Astrocyte (in vitro differentiated cells and primary cell): ENCODE results near the gene THADA. TPM values are rescaled to one million over a fixed set of nuclear protein-coding genes. Genes with fewer than 3 reads are reported as not detected.
A peak's percentile ranks its signal among the peaks of the same experiment; 100 is the strongest.

Source experiments
- DNase-seq: peaks from one replicate; pipeline ENCODE4 v3.0.0-alpha.2; 2010; ENCODE audit warnings: low read depth
- FAIRE-seq: peaks from 2 replicates; lab custom pipeline; 2011; peaks lifted over from hg19 to GRCh38; lab: Jason Lieb, UNC
- H2AFZ ChIP-seq: 2 replicates; pipeline ENCODE4 v1.6.0; 2012; ENCODE audit warnings: low read depth, low read length, inconsistent platforms
- H3K27ac ChIP-seq: 2 replicates; pipeline ENCODE4 v1.5.1; 2011; ENCODE audit warnings: low read depth, low read length, inconsistent platforms
- H3K27me3 ChIP-seq: 2 replicates; pipeline ENCODE4 v1.6.0; 2011; ENCODE audit warnings: low read length, inconsistent platforms; ENCODE audit not compliant: insufficient read depth
- H3K36me3 ChIP-seq: 2 replicates; pipeline ENCODE4 v1.5.1; 2011; ENCODE audit warnings: low read length, inconsistent platforms; ENCODE audit not compliant: insufficient read depth
- H3K4me1 ChIP-seq: 2 replicates; pipeline ENCODE4 v1.5.1; 2011; ENCODE audit warnings: low read length, inconsistent platforms; ENCODE audit not compliant: insufficient read depth
- H3K4me2 ChIP-seq: 2 replicates; pipeline ENCODE4 v1.6.0; 2012; ENCODE audit warnings: low read length, inconsistent platforms
- H3K4me3 ChIP-seq: 2 replicates; pipeline ENCODE4 v1.5.1; 2011; ENCODE audit warnings: low read depth, mild to moderate bottlenecking, low read length, inconsistent platforms; ENCODE audit not compliant: insufficient read depth
- H3K79me2 ChIP-seq: 2 replicates; pipeline ENCODE4 v1.6.0; 2012; ENCODE audit warnings: mild to moderate bottlenecking, low read length, inconsistent platforms; ENCODE audit not compliant: insufficient read depth
- H3K9ac ChIP-seq: 2 replicates; pipeline ENCODE4 v1.6.0; 2012; ENCODE audit warnings: mild to moderate bottlenecking, low read length, inconsistent platforms
- H3K9me3 ChIP-seq: 2 replicates; pipeline ENCODE4 v1.5.1; 2012; ENCODE audit warnings: low read depth, mild to moderate bottlenecking, low read length, inconsistent platforms; ENCODE audit not compliant: insufficient read depth
- H4K20me1 ChIP-seq: 2 replicates; pipeline ENCODE4 v1.6.0; 2012; ENCODE audit warnings: low read length, inconsistent platforms; ENCODE audit not compliant: insufficient read depth
- H3K27ac Mint-ChIP-seq: one replicate; pipeline ENCODE4 v1.8.0; 2021; ENCODE audit warnings: mild to moderate bottlenecking, mixed read lengths; ENCODE audit not compliant: unreplicated experiment
- H3K27me3 Mint-ChIP-seq: one replicate; pipeline ENCODE4 v1.8.0; 2021; ENCODE audit warnings: low read depth, mixed read lengths; ENCODE audit not compliant: unreplicated experiment
- H3K36me3 Mint-ChIP-seq: one replicate; pipeline ENCODE4 v1.8.0; 2021; ENCODE audit warnings: low read depth, mixed read lengths; ENCODE audit not compliant: unreplicated experiment
- H3K4me1 Mint-ChIP-seq: one replicate; pipeline ENCODE4 v1.8.0; 2021; ENCODE audit warnings: low read depth, mixed read lengths; ENCODE audit not compliant: unreplicated experiment
- H3K4me3 Mint-ChIP-seq: one replicate; pipeline ENCODE4 v1.8.0; 2021; ENCODE audit warnings: mild to moderate bottlenecking, moderate library complexity, mixed read lengths; ENCODE audit not compliant: unreplicated experiment
- H3K9me3 Mint-ChIP-seq: one replicate; pipeline ENCODE4 v1.8.0; 2021; ENCODE audit warnings: mild to moderate bottlenecking, mixed read lengths; ENCODE audit not compliant: unreplicated experiment
- EZH2 ChIP-seq: IDR thresholded peaks from 2 replicates; pipeline ENCODE4 v1.6.1; 2012; ENCODE audit warnings: mild to moderate bottlenecking, low read length, inconsistent platforms; ENCODE audit not compliant: insufficient read depth
- total RNA-seq: library from RNA; stranded (reverse); gene quantifications from 2 replicates; pipeline ENCODE4 v1.2.1, GENCODE V29; 2021
- TF ChIP-seq, protein P1 (sequence below): IDR thresholded peaks from 2 replicates; pipeline ENCODE4 v1.5.1; 2011; ENCODE audit warnings: low read depth, mild to moderate bottlenecking, inconsistent platforms, low read length, moderate library complexity; ENCODE audit not compliant: insufficient read depth

THADA gene
- total RNA-seq, 1 donor from 2014 or later = 16.2 TPM

DNA sequence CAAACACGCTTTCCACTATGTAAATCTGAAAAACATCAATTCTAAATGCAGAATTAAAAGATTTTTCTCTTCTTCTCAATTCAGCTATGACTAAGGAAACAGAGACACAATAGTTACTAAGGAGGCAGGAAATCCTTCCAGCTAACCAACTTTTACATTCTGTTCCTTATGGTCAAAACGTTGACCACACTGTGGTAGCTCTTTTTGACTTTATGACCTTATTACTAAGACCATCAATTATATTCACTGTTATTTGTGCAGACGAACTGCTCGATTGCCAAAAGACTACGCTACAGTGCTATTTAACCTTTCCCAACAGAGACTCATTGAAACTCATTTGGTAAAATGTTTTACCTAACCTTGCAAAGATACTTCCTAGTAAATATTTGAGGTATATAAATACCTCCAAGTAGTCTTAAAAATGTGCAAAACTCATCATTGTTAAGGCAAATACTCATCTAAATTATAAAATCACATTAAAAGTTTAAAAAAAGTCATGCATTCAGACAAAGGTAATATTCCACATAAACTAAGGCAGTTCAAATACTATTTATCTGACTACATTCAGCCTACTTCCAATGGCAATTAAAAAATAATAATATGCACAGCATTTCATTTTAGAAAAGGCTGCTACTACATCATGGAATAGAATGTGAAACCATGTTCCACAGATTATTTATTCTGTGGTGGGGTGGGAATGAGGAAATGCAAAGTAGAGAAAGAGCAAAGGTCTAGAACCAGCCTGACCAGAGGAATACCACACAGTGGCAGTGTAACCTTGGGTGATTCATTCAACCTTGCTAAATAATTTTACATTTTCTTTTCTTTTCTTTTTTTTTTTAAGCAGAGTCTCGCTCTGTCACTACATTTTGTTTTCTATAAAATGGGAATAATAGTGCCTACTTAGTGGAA is 139.9 kb downstream of the THADA start:
- H3K4me1 Mint-ChIP-seq = peaks cover 26% of the 10 kb centered on the region
- H2AFZ ChIP-seq = no peak overlapping the region
- H3K4me3 Mint-ChIP-seq = peak overlapping the region; percentile 2
- peaks cover 33% of the 10 kb centered on the region for H3K4me1 ChIP-seq
- peaks cover 3% of the 10 kb centered on the region for H4K20me1 ChIP-seq
- no peaks in the 10 kb centered on the region for H3K27me3 ChIP-seq
- no peaks in the 10 kb centered on the region for H3K36me3 ChIP-seq
- peak; percentile 91 for DNase-seq
- no peaks in the 10 kb centered on the region for H3K9me3 Mint-ChIP-seq
- H3K79me2 ChIP-seq = no peaks in the 10 kb centered on the region
- H3K4me2 ChIP-seq = peak overlapping the region; percentile 47
- H3K27ac Mint-ChIP-seq = no peak overlapping the region
- H3K36me3 Mint-ChIP-seq = no peaks in the 10 kb centered on the region
- TF ChIP-seq, protein P1, sequence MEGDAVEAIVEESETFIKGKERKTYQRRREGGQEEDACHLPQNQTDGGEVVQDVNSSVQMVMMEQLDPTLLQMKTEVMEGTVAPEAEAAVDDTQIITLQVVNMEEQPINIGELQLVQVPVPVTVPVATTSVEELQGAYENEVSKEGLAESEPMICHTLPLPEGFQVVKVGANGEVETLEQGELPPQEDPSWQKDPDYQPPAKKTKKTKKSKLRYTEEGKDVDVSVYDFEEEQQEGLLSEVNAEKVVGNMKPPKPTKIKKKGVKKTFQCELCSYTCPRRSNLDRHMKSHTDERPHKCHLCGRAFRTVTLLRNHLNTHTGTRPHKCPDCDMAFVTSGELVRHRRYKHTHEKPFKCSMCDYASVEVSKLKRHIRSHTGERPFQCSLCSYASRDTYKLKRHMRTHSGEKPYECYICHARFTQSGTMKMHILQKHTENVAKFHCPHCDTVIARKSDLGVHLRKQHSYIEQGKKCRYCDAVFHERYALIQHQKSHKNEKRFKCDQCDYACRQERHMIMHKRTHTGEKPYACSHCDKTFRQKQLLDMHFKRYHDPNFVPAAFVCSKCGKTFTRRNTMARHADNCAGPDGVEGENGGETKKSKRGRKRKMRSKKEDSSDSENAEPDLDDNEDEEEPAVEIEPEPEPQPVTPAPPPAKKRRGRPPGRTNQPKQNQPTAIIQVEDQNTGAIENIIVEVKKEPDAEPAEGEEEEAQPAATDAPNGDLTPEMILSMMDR = no peak
- no peak overlapping the region for H3K9ac ChIP-seq
- H3K9me3 ChIP-seq = no peaks in the 10 kb centered on the region
- FAIRE-seq = no peak
- H3K4me3 ChIP-seq = no peak overlapping the region
- no peaks in the 10 kb centered on the region for H3K27me3 Mint-ChIP-seq
- H3K27ac ChIP-seq = no peak overlapping the region

DNA sequence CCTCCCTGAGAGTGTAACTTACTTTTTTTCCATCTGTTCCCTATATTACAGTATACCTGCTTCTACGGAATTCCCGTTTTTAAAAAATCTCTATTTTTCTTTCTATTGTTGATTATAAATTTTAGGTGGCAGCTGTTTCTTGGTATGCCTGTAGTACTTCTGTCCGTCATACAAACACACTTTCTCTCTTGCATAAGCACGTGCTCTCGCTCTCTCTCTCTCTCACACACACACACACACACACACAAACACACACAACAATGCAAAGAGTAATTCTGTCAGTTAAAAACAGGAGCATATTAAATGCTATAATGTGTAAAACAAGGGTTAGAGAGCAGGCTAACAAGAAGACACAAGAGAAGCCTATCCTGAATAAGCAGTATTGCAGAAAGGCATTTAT is 140.5 kb downstream of the THADA start:
- H3K9me3 Mint-ChIP-seq = no peaks in the 10 kb centered on the region
- Histone ChIP-seq H3K4me1 (peaks cover 28% of the 10 kb centered on the region), H3K79me2 (no peaks in the 10 kb centered on the region), H2AFZ (no peak overlapping the region), H3K27ac (no peak overlapping the region), H3K27me3 (no peaks in the 10 kb centered on the region), H3K9me3 (no peaks in the 10 kb centered on the region), H3K4me3 (no peak overlapping the region), H3K9ac (no peak overlapping the region), H3K4me2 (peak overlapping the region; percentile 47), H4K20me1 (peaks cover 3% of the 10 kb centered on the region), H3K36me3 (no peaks in the 10 kb centered on the region)
- H3K4me1 Mint-ChIP-seq = peaks cover 26% of the 10 kb centered on the region
- FAIRE-seq (no peak), DNase-seq (no peak)
- H3K27ac Mint-ChIP-seq = no peak overlapping the region
- no peaks in the 10 kb centered on the region for H3K27me3 Mint-ChIP-seq
- TF ChIP-seq, protein P1 = no peak
- TF ChIP-seq EZH2 = no peak
- H3K36me3 Mint-ChIP-seq = no peaks in the 10 kb centered on the region
- H3K4me3 Mint-ChIP-seq = no peak overlapping the region

DNA sequence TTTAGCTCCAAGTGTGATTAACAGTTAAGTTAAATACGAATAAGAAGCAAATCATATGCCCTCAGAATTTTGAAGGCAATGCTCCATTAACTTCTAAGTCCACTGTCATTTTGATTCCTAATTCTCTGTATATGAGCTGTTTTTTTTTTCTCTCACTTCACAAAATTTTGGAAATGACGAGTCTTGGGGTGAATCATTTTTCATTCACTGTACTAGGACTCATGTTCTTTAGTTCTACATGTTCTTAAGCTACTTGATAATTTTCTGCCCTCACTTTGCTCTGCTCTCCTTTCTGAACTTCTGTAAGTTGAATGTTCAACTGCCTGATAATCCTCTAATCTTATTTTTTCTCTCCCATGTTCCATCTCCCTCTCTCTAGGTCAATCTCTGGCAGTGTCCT is 141.0 kb downstream of the THADA start:
- Histone ChIP-seq H3K4me2 (no peak overlapping the region), H3K9me3 (no peaks in the 10 kb centered on the region), H3K27me3 (no peaks in the 10 kb centered on the region), H2AFZ (no peak overlapping the region), H3K9ac (no peak overlapping the region), H3K79me2 (no peaks in the 10 kb centered on the region), H3K4me1 (peaks cover 27% of the 10 kb centered on the region), H4K20me1 (peaks cover 3% of the 10 kb centered on the region), H3K36me3 (no peaks in the 10 kb centered on the region), H3K4me3 (no peak overlapping the region), H3K27ac (no peak overlapping the region)
- Mint-ChIP-seq H3K27ac (no peak overlapping the region), H3K4me3 (no peak overlapping the region), H3K4me1 (peaks cover 26% of the 10 kb centered on the region), H3K36me3 (no peaks in the 10 kb centered on the region), H3K9me3 (no peaks in the 10 kb centered on the region), H3K27me3 (no peaks in the 10 kb centered on the region)
- FAIRE-seq (no peak), DNase-seq (no peak)
- TF ChIP-seq, protein P1 = no peak
- no peak for TF ChIP-seq EZH2
